Esophagus (tissue), 2 donors: Measurements from ENCODE around the gene SHB. TPM values are rescaled to one million over a fixed set of nuclear protein-coding genes. Genes with fewer than 3 reads are reported as not detected.

Source experiments
- H3K27ac ChIP-seq, 2 donors: one replicate each; pipeline ENCODE4 v1.5.1; 2013; ENCODE audit warnings: low read depth in 2 of 2, mild to moderate bottlenecking in 2 of 2, inconsistent platforms in 1 of 2, low read length in 1 of 2, moderate library complexity in 1 of 2
- H3K27me3 ChIP-seq, 2 donors: one replicate each; pipeline ENCODE4 v1.6.1; 2013; ENCODE audit warnings: low read length in 2 of 2, control low read depth in 1 of 2, mild to moderate bottlenecking in 1 of 2; ENCODE audit not compliant: insufficient read depth in 2 of 2, control insufficient read depth in 1 of 2
- H3K36me3 ChIP-seq, 2 donors: one replicate each; pipeline ENCODE4 v1.6.1; 2013; ENCODE audit warnings: low read length in 1 of 2; ENCODE audit not compliant: control insufficient read depth in 2 of 2, insufficient read depth in 2 of 2
- H3K4me1 ChIP-seq, 2 donors: one replicate each; pipeline ENCODE4 v1.6.1; 2013; ENCODE audit warnings: low read length in 1 of 2; ENCODE audit not compliant: control insufficient read depth in 2 of 2, insufficient read depth in 2 of 2
- H3K4me3 ChIP-seq, 2 donors: one replicate each; pipeline ENCODE4 v1.5.1; 2013; ENCODE audit warnings: low read length in 2 of 2, mild to moderate bottlenecking in 2 of 2, low read depth in 1 of 2, moderate library complexity in 1 of 2
- H3K9me3 ChIP-seq, 2 donors: one replicate each; pipeline ENCODE4 v1.6.1; 2013; ENCODE audit warnings: mild to moderate bottlenecking in 2 of 2, low read depth in 1 of 2, low read length in 1 of 2, moderate library complexity in 1 of 2; ENCODE audit not compliant: control insufficient read depth in 2 of 2, insufficient read depth in 1 of 2
- WGBS, 2 donors: extraction: QIAGEN DNeasy Blood & Tissue Kit; methylation state at CpG; one replicate each; pipeline ENCODE4 v1.1.7; 2013; 5-methylcytosine and 5-hydroxymethylcytosine counted together
- polyA plus RNA-seq, 2 donors: library from polyadenylated mRNA; stranded (reverse); fragments of 200-250 nt; gene quantifications; one replicate each; pipeline ENCODE4 v1.2.3, GENCODE V29; 2013
- donor health status: healthy with polysubstance abuse.
- donor health status: Bipolar disorder and iron deficiency.

The SHB gene
- polyA plus RNA-seq, 2 donors: 14.7 to 15.7 TPM

- peaks cover 0 to 3% of the 10 kb centered on the region in 2 donors for H3K36me3 ChIP-seq
- peaks cover 4 to 31% of the 10 kb centered on the region in 2 donors for H3K4me1 ChIP-seq
- no peak overlapping the region for H3K4me3 ChIP-seq
- WGBS, 2 donors: 54 to 72% methylated on average over 3 of the region's 3 CpGs
- no peaks in the 10 kb centered on the region for H3K9me3 ChIP-seq
- no peaks in the 10 kb centered on the region for H3K27me3 ChIP-seq
- H3K27ac ChIP-seq: no peak overlapping the region
Observed at GRCh38 chr9:38019731-38020130, 49.3 kb downstream of the SHB start.

- Histone ChIP-seq H3K4me3 (no peak overlapping the region), H3K4me1 (peaks cover 4 to 30% of the 10 kb centered on the region in 2 donors), H3K36me3 (peaks cover 0 to 9% of the 10 kb centered on the region in 2 donors), H3K9me3 (no peaks in the 10 kb centered on the region), H3K27ac (peak overlapping the region; percentile 59 to 79), H3K27me3 (no peaks in the 10 kb centered on the region)
- WGBS, 2 donors: 31 to 36% methylated on average over 6 of the region's 6 CpGs
Observed at GRCh38 chr9:38018958-38019602, 49.9 kb downstream of the SHB start.

GRCh38 chr9:38018241-38018957 is 50.6 kb downstream of the SHB start:
- no peaks in the 10 kb centered on the region for H3K9me3 ChIP-seq
- peaks cover 4 to 27% of the 10 kb centered on the region in 2 donors for H3K4me1 ChIP-seq
- peak overlapping the region; percentile 59 to 79 for H3K27ac ChIP-seq
- H3K4me3 ChIP-seq: no peak overlapping the region
- H3K27me3 ChIP-seq: no peaks in the 10 kb centered on the region
- 66 to 75% methylated on average over 5 of the region's 5 CpGs for WGBS, 2 donors
- peaks cover 2 to 14% of the 10 kb centered on the region in 2 donors for H3K36me3 ChIP-seq

GRCh38 chr9:38017885-38018186 is 51.2 kb downstream of the SHB start:
- Histone ChIP-seq H3K4me3 (no peak overlapping the region), H3K9me3 (no peaks in the 10 kb centered on the region), H3K27ac (no peak overlapping the region), H3K4me1 (peaks cover 4 to 22% of the 10 kb centered on the region in 2 donors), H3K27me3 (no peaks in the 10 kb centered on the region), H3K36me3 (peaks cover 5 to 15% of the 10 kb centered on the region in 2 donors)
- WGBS, 2 donors: 82 to 90% methylated on average over 2 of the region's 2 CpGs

GRCh38 chr9:38017149-38017884 is 51.7 kb downstream of the SHB start:
- H3K4me3 ChIP-seq: no peak overlapping the region
- no peaks in the 10 kb centered on the region for H3K27me3 ChIP-seq
- 57 to 65% methylated on average over 13 of the region's 13 CpGs for WGBS, 2 donors
- peak overlapping the region in 1 of 2 donors; percentile 34 for H3K27ac ChIP-seq
- H3K36me3 ChIP-seq: peaks cover 5 to 15% of the 10 kb centered on the region in 2 donors
- no peaks in the 10 kb centered on the region for H3K9me3 ChIP-seq
- H3K4me1 ChIP-seq: peaks cover 4 to 19% of the 10 kb centered on the region in 2 donors

- peak overlapping the region; percentile 32 to 52 for H3K27ac ChIP-seq
- H3K27me3 ChIP-seq: no peaks in the 10 kb centered on the region
- WGBS, 2 donors: 57 to 71% methylated on average over 12 of the region's 12 CpGs
- H3K4me3 ChIP-seq: no peak overlapping the region
- no peaks in the 10 kb centered on the region for H3K9me3 ChIP-seq
- peaks cover 4 to 19% of the 10 kb centered on the region in 2 donors for H3K4me1 ChIP-seq
- H3K36me3 ChIP-seq: peaks cover 5 to 18% of the 10 kb centered on the region in 2 donors
Observed at GRCh38 chr9:38016375-38017135, 52.5 kb downstream of the SHB start.

- peaks cover 4 to 21% of the 10 kb centered on the region in 2 donors for H3K4me1 ChIP-seq
- no peak overlapping the region for H3K27ac ChIP-seq
- no peak overlapping the region for H3K4me3 ChIP-seq
Observed at GRCh38 chr9:38015906-38016305, 53.1 kb downstream of the SHB start.

GRCh38 chr9:38015266-38015665 is 53.8 kb downstream of the SHB start:
- H3K27me3 ChIP-seq: no peaks in the 10 kb centered on the region

More at GRCh38 chr9:38015906-38016305, 53.1 kb downstream of the SHB start:
- Histone ChIP-seq H3K27me3 (no peaks in the 10 kb centered on the region), H3K9me3 (no peaks in the 10 kb centered on the region), H3K36me3 (peaks cover 5 to 18% of the 10 kb centered on the region in 2 donors)
- 85 to 95% methylated on average over 7 of the region's 7 CpGs for WGBS, 2 donors

More at GRCh38 chr9:38015266-38015665, 53.8 kb downstream of the SHB start:
- Histone ChIP-seq H3K27ac (no peak overlapping the region), H3K9me3 (no peaks in the 10 kb centered on the region), H3K4me1 (peaks cover 4 to 22% of the 10 kb centered on the region in 2 donors), H3K4me3 (no peak overlapping the region), H3K36me3 (peaks cover 5 to 18% of the 10 kb centered on the region in 2 donors)
- WGBS, 2 donors: 52 to 56% methylated on average over 4 of the region's 4 CpGs
